Activated CD4-positive, CD25-positive, alpha-beta regulatory T cell treated with anti-CD3 and anti-CD28 coated beads, Interleukin-2, amount 50 U/mL, for 72 hours (primary cell): Measurements from ENCODE around the gene FIZ1.

ENCODE experiments used
- DNase-seq: peaks from one replicate; pipeline ENCODE4 v3.0.0; 2021

The FIZ1 gene

GRCh38 chr19:55635856-55636440 is 36.6 kb upstream of the FIZ1 start:
- no peak for DNase-seq

- DNase-seq, result no peak
Observed at GRCh38 chr19:55635334-55635717, 36.0 kb upstream of the FIZ1 start.

- no peak for DNase-seq
Observed at GRCh38 chr19:55633861-55634260, 34.5 kb upstream of the FIZ1 start.

GRCh38 chr19:55632463-55632834 is 33.1 kb upstream of the FIZ1 start:
- DNase-seq, result peak; percentile 81

- no peak for DNase-seq
Observed at GRCh38 chr19:55626350-55626749, 27.0 kb upstream of the FIZ1 start.

GRCh38 chr19:55625004-55625326 is 25.6 kb upstream of the FIZ1 start:
- no peak for DNase-seq

- DNase-seq, result peak; percentile 94
Observed at GRCh38 chr19:55624109-55625003, 25.0 kb upstream of the FIZ1 start, which contains the start of gene ZNF784. ZNF784 (minus strand) TSS chr19:55624566; CDS start chr19:55624561, 5 bp downstream.

- no peak for DNase-seq
Observed at GRCh38 chr19:55623561-55623960, 24.2 kb upstream of the FIZ1 start.

- no peak for DNase-seq
Observed at GRCh38 chr19:55623130-55623529, 23.8 kb upstream of the FIZ1 start.

- DNase-seq, result no peak
Observed at GRCh38 chr19:55622242-55622969, 23.1 kb upstream of the FIZ1 start.

- DNase-seq, result no peak
Observed at GRCh38 chr19:55621673-55622231, 22.4 kb upstream of the FIZ1 start.

GRCh38 chr19:55621205-55621672 is 21.9 kb upstream of the FIZ1 start:
- DNase-seq, result no peak

- no peak for DNase-seq
Observed at GRCh38 chr19:55620410-55621204, 21.3 kb upstream of the FIZ1 start.

GRCh38 chr19:55619286-55619685 is 20.0 kb upstream of the FIZ1 start:
- DNase-seq, result no peak

GRCh38 chr19:55618426-55618825 is 19.1 kb upstream of the FIZ1 start:
- DNase-seq, result no peak

GRCh38 chr19:55617426-55617825 is 18.1 kb upstream of the FIZ1 start:
- no peak for DNase-seq

GRCh38 chr19:55616395-55616875 is 17.1 kb upstream of the FIZ1 start:
- DNase-seq, result no peak

- no peak for DNase-seq
Observed at GRCh38 chr19:55615543-55616394, 16.5 kb upstream of the FIZ1 start.

GRCh38 chr19:55614711-55615542 is 15.6 kb upstream of the FIZ1 start:
- no peak for DNase-seq

- no peak for DNase-seq
Observed at GRCh38 chr19:55613930-55614710, 14.8 kb upstream of the FIZ1 start.
